DOHH2 (cell line): Measurements from ENCODE around the gene CUEDC1.

ENCODE experiments used
- CTCF ChIP-seq: fragments of 200-600 bp; sonication (generic); IDR thresholded peaks from one replicate; pipeline ENCODE4 v1.5.1; 2014; ENCODE audit warnings: antibody characterized with exemption, mild to moderate bottlenecking, low read depth, low read length; ENCODE audit not compliant: poor library complexity, severe bottlenecking
- EZH2phosphoT487 ChIP-seq: fragments of 200-600 bp; sonication (generic); IDR thresholded peaks from 2 replicates; pipeline ENCODE4 v1.6.1; 2017; ENCODE audit warnings: borderline replicate concordance, mild to moderate bottlenecking, antibody characterized with exemption, low read length, moderate library complexity, mixed read lengths

GRCh38 chr17:57881143-57881542 is 74.1 kb downstream of the CUEDC1 start:
- TF ChIP-seq CTCF (no peak), EZH2phosphoT487 (no peak)
